HG03039 (cell line): Measurements from ENCODE around the gene OSBPL3.

Source experiments
- ATAC-seq: cut with Tn5 transposase; IDR thresholded peaks from one replicate; pipeline ENCODE4 v1.9.1; 2021; ENCODE audit warnings: mild to moderate bottlenecking, moderate library complexity; ENCODE audit not compliant: unreplicated experiment

OSBPL3 gene

DNA sequence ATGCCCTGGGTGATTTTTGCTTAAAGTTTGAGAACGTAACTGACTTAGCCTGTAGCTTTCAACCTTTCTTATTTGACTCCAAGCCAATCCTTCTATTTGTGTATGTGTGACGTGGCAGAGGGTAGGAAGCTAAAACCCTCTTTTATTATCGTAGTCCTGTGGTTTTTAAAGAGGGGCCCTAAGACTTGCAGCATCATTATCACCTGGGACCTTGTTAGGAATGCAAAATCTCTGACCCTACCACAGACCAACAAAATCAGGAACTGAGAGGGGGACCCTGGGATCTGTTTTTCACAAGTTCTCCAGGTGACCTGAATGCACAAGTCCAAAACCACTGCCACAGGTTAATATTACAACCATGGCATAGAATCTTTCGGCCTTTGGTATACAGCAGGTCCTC lies 80.1 kb downstream of the OSBPL3 start:
- ATAC-seq = no peak

DNA sequence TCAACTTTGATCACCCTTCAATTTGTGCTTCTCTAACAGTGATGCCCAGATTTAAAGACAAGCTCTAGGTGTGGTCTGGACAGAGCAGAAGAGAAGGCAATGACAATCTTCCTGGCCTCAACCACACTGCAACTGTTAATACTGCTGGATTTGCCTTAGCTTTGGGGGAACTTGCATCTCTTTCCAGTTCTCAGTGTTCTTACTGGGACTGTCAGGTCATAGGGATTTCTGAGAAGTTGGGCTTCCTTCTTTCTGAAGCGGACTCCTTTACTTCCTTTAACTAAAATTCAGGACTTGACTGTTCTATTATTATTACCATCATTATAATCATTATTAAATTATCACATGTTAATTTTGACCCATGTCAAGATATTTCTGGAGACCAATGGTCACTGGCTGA lies 80.8 kb downstream of the OSBPL3 start:
- no peak for ATAC-seq

DNA sequence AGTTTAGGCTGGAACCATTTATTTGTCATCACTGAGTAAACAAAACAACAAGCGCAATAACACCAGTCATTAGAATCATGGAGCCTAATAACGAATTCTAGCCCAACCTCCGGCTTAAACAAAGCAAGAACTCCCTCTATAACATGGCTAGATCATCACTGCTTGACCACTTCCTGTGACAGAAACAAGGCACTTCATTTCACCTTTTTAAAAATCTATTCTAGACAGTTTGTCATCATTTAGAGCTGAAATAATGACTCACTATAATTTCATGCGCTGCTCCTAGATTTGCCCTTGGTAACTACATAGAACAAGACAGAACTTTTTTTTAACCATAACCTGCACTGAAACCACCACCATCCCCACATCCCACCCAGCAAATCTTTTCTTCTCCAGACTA lies 81.3 kb downstream of the OSBPL3 start:
- no peak for ATAC-seq

DNA sequence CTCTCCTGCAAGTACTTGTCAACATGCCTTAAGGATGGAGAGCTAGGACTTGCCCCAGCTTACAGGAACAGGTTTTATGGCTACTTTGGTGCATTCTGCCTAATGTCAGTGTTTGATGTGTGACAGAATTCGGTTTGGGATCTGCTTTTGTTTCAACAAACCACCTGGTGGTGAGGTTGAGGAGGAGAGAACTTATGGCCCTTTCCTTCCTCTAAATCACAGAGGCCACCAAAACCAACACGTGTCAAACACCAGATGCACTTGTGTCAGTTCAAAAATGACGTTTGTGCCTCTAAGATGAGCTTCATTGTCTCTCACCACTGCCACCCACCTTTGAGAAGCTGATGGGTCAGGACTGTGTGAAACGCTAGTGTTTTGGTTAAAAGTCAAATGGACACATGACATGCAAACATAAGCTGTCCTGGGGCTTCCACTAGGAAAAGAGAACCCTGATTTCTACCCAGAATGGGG lies 83.9 kb downstream of the OSBPL3 start:
- ATAC-seq = peak; percentile 39

DNA sequence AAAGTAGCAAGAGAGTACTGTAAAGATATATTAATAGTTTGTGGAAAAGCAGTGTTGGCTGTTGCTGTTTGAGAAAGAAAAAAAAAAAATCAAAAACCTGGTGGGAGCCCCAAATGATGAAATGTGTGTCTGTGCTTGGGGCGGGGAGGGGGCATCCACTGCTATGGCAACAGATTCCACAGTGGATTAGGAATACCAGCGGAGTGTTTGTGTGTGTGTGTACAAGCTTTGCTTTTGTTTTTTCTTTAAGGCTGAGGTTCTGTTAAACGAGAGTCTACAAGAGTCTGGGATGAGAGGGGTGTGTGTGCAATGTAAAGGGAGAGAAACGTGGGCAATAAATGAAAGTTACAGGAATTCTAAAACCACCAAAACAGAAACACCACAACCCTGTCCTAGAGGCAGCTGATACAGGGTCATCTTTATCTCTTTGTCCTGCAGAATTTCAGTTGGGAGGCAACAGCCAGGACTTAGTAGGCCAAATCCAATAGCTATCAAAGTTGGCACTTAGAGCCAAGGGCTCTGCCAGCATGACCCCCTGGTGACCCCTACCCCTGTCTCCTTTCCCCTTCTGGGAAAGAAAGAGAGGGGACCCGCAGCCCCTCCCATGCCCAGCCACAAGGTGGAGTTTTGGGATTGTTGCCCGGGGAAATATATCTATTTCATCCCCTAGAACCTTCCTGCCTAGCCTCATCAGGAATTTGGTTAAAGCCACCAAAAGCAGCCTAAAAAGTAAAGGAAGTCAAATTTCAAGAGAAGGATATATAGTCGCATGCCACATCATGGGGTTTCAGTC lies 85.4 kb downstream of the OSBPL3 start:
- ATAC-seq = no peak

DNA sequence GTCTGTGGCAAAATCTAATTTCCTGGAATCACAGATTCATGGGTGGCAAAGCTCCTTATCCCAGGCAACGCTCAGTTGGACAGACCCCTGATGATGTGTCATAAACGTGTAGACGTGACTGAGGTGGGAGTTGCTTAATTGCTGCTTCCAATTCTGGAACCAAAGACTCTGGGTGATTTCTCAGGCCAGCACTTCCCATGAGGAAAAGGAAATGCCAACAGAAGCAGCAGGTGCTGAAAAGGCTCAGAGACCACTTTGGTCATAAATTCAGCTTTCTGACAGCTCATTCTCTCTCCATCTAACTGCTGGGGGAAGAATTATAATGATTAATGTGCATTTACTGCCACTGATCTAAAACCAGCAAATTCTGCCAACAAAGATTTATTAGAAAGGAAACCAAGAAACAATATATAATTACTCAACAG lies 88.7 kb downstream of the OSBPL3 start:
- no peak for ATAC-seq

DNA sequence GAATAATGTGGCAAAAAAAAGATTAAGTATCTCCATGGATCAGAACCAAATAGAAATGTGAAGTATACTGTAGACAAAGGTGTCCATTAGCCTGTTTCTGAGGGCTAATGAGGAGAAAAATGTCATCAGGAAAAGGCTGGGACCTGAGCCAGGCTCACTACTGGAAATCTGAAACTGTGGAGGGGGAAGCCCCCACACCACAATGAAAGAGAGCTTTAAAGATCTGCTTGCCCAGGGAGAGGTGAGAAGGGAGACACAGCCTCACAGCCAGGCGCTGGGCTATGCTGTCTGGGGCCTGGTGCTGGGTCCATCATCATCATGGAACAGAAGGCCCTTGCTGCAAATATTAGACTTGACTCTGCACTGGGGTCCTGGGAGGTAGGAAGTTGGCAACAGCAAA lies 90.4 kb downstream of the OSBPL3 start:
- no peak for ATAC-seq

DNA sequence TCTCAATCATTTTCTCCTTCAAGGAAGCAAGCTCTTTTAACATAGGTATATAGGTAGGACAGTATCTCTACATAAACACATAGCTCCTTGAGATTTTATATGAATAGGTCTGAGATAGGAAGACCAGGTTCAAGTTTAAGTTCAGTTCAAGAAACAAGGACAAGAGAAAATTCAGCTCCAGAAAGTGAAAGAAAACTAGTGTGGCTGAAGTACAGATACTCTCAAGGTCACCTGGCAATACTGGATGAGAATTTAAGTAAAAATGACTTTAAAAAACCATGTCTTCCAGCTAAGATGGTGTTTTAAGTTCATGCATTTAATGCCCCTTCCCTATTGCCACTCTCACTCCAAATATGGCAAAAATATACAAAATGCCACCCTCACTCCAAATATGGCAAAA lies 91.3 kb downstream of the OSBPL3 start:
- ATAC-seq = no peak

DNA sequence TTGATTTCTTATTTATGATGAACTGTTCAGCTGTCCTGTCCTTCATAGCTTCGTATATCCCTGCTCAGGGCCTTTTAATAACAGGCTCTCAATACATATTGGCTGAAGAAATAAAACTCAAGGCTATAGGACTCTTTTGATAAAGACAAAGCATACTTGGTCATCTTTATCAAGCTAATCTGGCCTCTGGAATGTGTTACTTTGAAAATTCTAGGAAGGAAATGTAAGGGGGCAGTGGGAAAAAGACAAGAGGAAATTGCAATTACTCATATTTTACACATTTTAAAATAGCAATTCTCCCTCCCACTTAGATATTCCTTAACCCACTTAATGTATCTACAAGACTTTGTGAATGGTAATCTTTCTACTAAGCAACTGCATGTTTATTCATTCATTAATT lies 94.3 kb downstream of the OSBPL3 start:
- no peak for ATAC-seq

DNA sequence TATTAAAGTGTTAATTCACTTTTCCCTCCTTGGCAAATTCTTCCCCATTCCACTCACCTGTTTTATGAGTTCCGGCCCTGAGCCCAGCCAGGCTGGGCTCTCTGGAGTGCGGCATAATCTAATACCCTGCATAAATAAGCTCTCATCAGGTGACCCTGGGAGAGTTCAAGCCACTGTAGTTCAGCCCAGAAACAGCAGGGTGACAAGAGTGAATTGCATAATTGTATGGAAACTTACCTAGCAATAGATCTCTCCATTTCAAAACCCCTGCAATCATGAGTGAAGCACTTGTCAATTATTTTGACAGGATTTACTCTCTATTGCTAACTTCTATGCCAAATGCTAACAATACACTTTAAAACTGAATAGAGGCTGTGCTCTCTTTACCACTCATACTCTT lies 94.7 kb downstream of the OSBPL3 start:
- ATAC-seq = no peak

DNA sequence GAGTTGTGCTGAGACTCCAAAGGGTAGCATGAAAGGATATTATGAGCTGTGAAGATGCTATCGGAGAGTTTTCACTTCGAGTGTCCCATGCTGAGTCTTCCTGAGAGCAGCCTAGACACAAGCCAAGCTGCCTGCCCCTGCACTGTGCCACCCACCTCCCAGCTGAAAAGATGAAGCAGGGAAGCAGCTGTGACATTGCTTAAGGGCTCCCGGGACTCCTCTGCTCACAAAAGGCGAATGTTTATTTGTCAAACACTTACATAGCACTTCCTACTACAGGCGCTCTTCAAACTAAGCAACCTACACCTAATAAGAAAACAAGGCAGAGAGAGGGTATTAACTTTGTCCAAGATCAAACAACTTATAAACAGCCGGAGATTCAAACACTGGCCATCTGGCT lies 95.6 kb downstream of the OSBPL3 start:
- no peak for ATAC-seq

DNA sequence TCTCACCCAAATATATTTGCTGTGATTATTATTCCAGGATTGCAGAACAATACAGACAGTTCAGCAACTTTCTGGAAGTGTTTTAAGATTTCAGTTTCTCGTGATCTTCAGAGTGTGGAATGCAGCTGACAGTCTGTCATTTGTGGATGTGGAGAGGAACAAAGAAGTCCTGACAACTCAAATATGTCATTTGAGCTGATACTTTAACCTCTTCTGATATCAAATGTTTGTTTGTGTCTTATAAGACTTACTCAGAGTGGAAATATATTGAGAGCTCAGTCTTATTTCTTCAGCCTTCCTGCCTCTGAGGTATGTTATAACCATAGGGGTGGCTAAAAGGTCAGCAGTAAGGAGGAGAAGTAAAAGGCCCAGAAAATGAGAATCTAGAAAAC lies 96.4 kb downstream of the OSBPL3 start:
- ATAC-seq = no peak

DNA sequence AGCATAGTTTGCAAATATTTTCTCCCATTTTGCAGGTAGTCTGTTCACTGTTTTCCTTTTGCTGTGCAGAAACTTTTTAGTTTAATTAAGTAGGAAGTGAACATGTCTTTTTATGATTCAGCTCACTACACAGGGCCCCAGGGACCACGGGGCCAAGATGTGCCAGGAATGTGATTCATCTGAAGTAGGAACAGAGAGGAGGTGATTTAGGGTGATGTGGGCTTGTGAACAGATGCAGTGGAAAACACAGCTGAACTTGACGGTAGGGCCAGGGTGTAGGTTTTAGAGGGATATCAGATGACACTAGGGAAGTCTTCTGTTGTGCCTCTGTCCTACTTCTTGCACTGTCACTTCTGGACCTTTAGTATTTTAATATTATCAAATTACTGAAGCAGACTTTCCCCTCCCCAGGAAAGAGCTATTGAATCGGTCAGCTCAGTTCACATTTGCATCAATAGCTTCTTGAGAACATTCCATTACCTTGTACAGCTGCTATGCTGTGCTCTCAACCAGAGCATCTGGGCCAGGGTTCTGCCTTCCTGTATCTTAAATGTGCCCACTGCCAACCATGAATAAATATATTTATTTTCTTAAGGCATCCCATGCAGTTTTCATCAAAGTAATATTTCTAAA lies 96.9 kb downstream of the OSBPL3 start:
- no peak for ATAC-seq

DNA sequence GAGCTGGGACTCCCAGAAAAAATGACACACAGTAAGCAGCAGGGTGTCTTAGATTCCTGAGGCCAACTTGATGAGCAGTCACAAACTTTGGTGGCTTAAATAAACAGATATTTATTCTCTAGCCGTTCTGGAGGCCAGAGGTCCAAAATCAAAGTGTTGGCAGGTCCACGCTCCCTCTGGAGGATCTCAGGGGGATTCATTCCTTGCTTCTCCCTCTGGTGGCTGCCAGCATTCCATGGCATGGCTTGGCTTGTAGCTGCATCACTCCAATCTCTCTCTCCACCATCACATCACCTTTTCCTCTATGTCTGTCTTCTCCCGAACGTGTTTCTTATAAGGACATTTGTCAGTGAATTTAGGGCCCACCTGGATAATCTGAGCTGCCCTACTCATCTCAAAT lies 98.4 kb downstream of the OSBPL3 start:
- no peak for ATAC-seq

DNA sequence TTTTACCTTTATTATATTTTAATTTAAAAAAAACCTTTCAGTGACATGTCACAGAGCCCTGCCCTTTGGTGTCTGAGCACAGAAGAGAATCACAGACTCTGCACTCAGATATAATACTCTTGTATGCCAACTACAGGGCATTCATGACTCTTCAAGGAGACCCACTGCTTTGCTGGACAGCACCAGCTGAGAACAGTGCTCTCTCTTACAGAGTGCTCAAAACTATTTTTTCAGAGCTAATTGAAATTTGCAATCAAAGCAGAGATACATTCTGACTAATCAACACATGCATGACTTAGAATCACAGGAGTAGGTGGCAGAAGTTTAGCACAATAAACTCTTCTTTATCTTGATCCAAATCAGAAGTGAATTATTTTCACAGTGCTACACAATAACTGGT lies 99.1 kb downstream of the OSBPL3 start:
- ATAC-seq = no peak

DNA sequence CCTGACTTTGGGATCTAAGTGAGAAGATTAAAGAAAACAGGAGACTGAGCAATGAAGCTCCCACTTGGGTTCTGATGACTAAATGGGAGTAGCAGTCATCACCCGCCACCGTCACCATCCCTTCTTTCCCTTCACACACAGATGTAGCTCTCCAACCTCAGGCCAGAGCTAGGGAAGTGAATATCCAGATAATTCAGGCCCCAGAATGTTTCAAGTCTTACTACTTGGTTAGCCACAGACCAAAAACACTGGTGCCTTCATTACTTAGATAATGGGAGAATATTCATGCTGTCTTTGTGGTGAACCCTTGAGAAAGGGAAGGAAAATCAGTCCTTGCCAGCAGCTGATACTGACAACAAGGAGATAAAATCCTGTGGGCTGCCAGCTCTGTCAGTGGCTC lies 100.7 kb downstream of the OSBPL3 start:
- no peak for ATAC-seq

DNA sequence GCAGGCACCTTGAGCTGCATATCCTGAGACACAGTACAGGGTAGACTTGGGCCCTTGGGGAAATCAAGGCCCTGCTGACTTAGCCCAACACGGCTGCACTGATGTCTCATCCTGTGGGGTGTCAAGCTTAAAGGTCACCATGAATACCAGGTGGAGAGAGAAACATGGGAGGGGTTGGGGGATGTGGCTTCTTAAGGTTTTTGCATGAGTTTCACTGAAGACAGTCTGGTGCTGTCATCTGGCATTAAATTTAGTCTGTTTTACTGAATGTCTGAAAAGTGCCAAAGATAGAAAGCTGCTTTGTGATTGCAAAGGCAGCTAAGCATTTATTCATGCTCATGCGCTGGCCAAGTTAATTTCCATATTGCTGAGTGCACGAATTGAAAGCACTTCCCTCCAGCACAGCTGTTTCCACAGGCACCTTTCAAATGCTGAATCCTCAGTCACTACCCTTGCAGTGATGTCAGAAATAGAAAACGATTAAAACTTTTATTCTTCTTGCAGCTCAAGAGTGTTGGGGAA lies 102.1 kb downstream of the OSBPL3 start:
- peak; percentile 90 for ATAC-seq

DNA sequence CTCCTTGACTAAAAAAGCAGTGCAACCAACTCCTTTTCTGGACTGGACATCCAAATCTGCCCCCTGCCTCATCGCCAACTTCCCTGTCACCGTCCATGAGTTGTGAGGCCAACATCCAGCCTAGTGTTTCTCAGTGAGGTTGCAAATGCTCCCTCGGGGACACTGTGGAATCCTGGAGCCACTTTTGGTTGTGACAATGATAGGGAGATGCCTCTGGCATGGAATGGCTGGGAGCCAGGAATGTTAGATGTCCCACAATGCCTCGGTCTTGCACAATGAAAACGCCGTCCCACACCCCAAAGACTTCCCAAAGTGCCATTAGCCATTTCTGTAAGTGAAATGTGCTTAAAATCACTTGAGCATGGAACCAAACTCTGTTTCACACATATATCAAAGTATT lies 105.2 kb downstream of the OSBPL3 start:
- no peak for ATAC-seq

DNA sequence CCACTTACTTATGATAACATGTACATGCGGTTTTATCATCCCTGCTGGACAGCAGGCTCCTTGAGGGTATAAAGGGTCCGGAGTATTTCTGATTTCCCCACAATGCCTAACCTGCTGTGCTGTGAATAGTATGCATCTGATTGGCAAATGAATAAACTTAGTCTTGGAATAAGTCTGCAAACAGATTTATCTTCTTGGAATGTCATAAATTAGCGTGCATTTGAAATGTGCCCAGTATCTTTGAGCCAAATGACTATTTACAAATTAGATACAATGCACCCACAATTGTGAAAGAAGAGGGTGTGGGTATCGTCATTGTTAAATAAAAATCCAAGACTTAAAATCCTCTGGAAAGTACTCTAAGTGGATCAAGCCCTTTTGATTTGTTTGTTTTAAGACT lies 106.0 kb downstream of the OSBPL3 start:
- ATAC-seq = no peak

DNA sequence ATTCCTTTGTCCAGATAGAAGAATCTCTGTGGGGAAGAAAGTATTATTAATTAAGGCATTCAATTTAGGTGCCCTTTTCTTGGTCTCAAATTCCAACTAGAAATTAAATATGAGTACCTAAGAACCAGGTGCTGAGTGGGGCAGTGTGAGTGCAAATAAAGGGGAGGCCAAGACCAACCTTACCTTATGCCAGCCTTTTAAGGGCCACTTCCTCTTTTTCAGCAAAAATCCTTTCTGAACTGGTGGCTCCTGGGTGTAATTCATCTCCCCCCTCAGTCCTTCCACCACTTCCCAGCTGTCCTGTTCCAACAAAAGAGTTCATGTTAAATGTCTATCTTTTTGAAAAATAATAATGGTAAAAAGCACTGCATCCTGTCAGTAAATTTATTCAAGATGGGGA lies 108.2 kb downstream of the OSBPL3 start:
- no peak for ATAC-seq

DNA sequence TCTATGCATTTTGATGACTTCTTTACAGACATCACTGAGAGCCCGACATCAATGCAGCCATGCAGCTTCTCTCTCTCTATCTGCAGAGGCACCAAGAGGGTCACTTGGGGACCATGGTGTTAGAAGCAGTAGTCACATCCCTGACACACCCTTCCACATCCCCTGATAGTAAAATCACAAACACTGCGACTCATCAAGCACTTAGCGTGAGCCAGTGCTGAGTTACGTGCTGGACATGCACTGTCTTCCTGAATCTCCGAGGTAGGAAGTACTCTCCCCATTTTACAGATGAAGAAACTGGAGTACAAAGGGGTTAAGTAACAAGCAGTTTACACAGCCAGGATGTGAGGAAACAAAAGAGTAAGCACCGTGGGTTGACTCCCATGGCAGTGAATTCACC lies 109.2 kb downstream of the OSBPL3 start:
- no peak for ATAC-seq

DNA sequence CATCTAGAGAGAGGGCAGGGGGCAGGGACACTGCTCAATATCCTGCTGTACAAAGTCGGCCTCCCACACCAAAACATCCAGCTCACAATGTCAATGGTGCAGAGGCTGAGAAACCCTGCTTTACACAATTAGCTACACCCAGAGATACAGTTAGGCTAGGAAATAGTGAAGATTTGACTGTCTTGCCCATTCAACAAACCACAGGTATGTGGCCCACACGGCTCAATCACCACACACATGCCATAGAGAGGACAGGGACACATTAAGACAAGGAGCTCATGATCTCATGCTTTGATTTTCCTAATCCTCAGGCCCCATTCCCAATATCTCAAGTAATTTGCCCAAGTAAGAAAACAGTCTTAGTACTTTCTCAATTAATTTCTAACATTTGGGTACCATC lies 110.4 kb downstream of the OSBPL3 start:
- ATAC-seq = no peak
